Measurements from ENCODE around the gene P2RX7.

- TF ChIP-seq CTCF (IDR thresholded peaks at IDR 0.05), result no peak
- no peak for TF ChIP-seq GABPA (IDR thresholded peaks at IDR 0.05; ENCODE audit: low read depth)
- TF ChIP-seq SIN3A (IDR thresholded peaks at IDR 0.05; ENCODE audit: borderline replicate concordance, low read depth, low read length), result no peak
- TF ChIP-seq POLR2AphosphoS5 (IDR thresholded peaks at IDR 0.05; ENCODE audit: low read depth, low read length), result no peak
- no peak for TF ChIP-seq REST (IDR thresholded peaks at IDR 0.05; ENCODE audit: low read depth, low read length)
- TF ChIP-seq YY1 (IDR thresholded peaks at IDR 0.05; ENCODE audit: low read depth), result no peak
- TF ChIP-seq JUND (IDR thresholded peaks at IDR 0.05), result no peak
- TF ChIP-seq MEF2A (IDR thresholded peaks at IDR 0.05; ENCODE audit: borderline replicate concordance, low read depth), result no peak
- no peak for TF ChIP-seq TCF12 (IDR thresholded peaks at IDR 0.05)
- no peak for TF ChIP-seq RFX5 (IDR thresholded peaks at IDR 0.05; ENCODE audit: low read length)
These were observed 46.9 kb upstream of the P2RX7 start for GRCh38 chr12:121085506-121086353.
